AG10803 (cell line): ENCODE measurements around the gene CAMKK1.
"Not testable (repeated sequence)": the region's sequence is repeated elsewhere in the genome, so short reads cannot be mapped to it uniquely, and the experiment has no call there.

Experiments used
- DNase-seq: peaks from one replicate; pipeline ENCODE4 v3.0.0; 2010; ENCODE audit warnings: low read depth
- H3K4me3 ChIP-seq: 2 replicates; pipeline ENCODE4 v1.5.1; 2011; ENCODE audit warnings: mild to moderate bottlenecking, low read length, control low read depth
- CTCF ChIP-seq: conservative IDR thresholded peaks from 2 replicates; pipeline ENCODE4 v1.5.1; 2011; ENCODE audit warnings: mild to moderate bottlenecking, low read length, control low read depth, inconsistent platforms

Gene CAMKK1

GRCh38 chr17:3857261-3858105 lies 35.4 kb downstream of the CAMKK1 start:
- no peak for TF ChIP-seq CTCF
- DNase-seq = no peak

GRCh38 chr17:3854204-3854603 lies 38.6 kb downstream of the CAMKK1 start:
- H3K4me3 ChIP-seq, DNase-seq: not testable (repeated sequence)

More at GRCh38 chr17:3857261-3858105, 35.4 kb downstream of the CAMKK1 start:
- H3K4me3 ChIP-seq = no peak overlapping the region

GRCh38 chr17:3852561-3852960 lies 40.3 kb downstream of the CAMKK1 start:
- DNase-seq = no peak
- no peak for TF ChIP-seq CTCF
- H3K4me3 ChIP-seq = no peak overlapping the region

GRCh38 chr17:3851461-3852100 lies 41.3 kb downstream of the CAMKK1 start:
- no peak overlapping the region for H3K4me3 ChIP-seq
- DNase-seq = no peak
- no peak for TF ChIP-seq CTCF

GRCh38 chr17:3848229-3848835 lies 44.5 kb downstream of the CAMKK1 start:
- no peak for DNase-seq
- no peak overlapping the region for H3K4me3 ChIP-seq
- no peak for TF ChIP-seq CTCF

- no peak for TF ChIP-seq CTCF
- no peak for DNase-seq
- H3K4me3 ChIP-seq = no peak overlapping the region
Measured at GRCh38 chr17:3847165-3847670, 45.6 kb downstream of the CAMKK1 start.

- no peak for TF ChIP-seq CTCF
- no peak for DNase-seq
- H3K4me3 ChIP-seq = peak overlapping the region; percentile 39
Measured at GRCh38 chr17:3846437-3847164, 46.3 kb downstream of the CAMKK1 start.
